HEK293T (cell line): ENCODE data around the gene ADGRG7.

Experiments used
- CTCF ChIA-PET: fragments of 350-600 bp; formaldehyde crosslinking; extraction: SDS; loops from one replicate; lab custom pipeline; 2021; ENCODE audit warnings: antibody characterized with exemption, inconsistent platforms; lab: Yijun Ruan, JAX
- POLR2A ChIA-PET: fragments of 350-600 bp; formaldehyde crosslinking; extraction: SDS; loops from one replicate; lab custom pipeline; 2020; ENCODE audit warnings: antibody characterized with exemption, inconsistent platforms; lab: Yijun Ruan, JAX
- DNase-seq: peaks from one replicate; pipeline ENCODE4 v3.0.0; 2012; ENCODE audit warnings: mixed read lengths; ENCODE audit errors: extremely low spot score
- ARNT ChIP-seq: fragments of 450-650 bp; IDR thresholded peaks from 2 replicates; pipeline ENCODE4 v1.6.1; 2017; ENCODE audit warnings: mild to moderate bottlenecking
- BHLHE40 ChIP-seq: fragments of 450-650 bp; IDR thresholded peaks from 2 replicates; pipeline ENCODE4 v1.6.1; 2016; ENCODE audit warnings: mild to moderate bottlenecking, moderate library complexity, borderline replicate concordance
- CTBP1 ChIP-seq: fragments of 450-650 bp; IDR thresholded peaks from 2 replicates; pipeline ENCODE4 v1.6.1; 2016; ENCODE audit warnings: borderline replicate concordance
- ELF4 ChIP-seq: fragments of 450-650 bp; IDR thresholded peaks from 2 replicates; pipeline ENCODE4 v1.6.1; 2017; ENCODE audit warnings: antibody characterized with exemption
- FOXA1 ChIP-seq: fragments of 450-650 bp; IDR thresholded peaks from 2 replicates; pipeline ENCODE4 v1.6.1; 2016; ENCODE audit warnings: mild to moderate bottlenecking
- FOXK2 ChIP-seq: fragments of 450-650 bp; IDR thresholded peaks from 2 replicates; pipeline ENCODE4 v1.6.1; 2016; ENCODE audit warnings: mild to moderate bottlenecking
- FOXM1 ChIP-seq: fragments of 450-650 bp; IDR thresholded peaks from 2 replicates; pipeline ENCODE4 v1.6.1; 2017; ENCODE audit warnings: mild to moderate bottlenecking, borderline replicate concordance
- HDGF ChIP-seq: fragments of 450-650 bp; IDR thresholded peaks from 2 replicates; pipeline ENCODE4 v1.6.1; 2017; ENCODE audit warnings: antibody characterized with exemption, borderline replicate concordance
- L3MBTL2 ChIP-seq: fragments of 450-650 bp; conservative IDR thresholded peaks from 2 replicates; pipeline ENCODE4 v1.6.1; 2016; ENCODE audit warnings: mild to moderate bottlenecking
- LEF1 ChIP-seq: fragments of 450-650 bp; IDR thresholded peaks from 2 replicates; pipeline ENCODE4 v1.6.1; 2017; ENCODE audit warnings: mild to moderate bottlenecking, borderline replicate concordance
- NFRKB ChIP-seq: fragments of 450-650 bp; IDR thresholded peaks from 2 replicates; pipeline ENCODE4 v1.6.1; 2016; ENCODE audit warnings: mild to moderate bottlenecking, moderate library complexity
- SP1 ChIP-seq: fragments of 450-650 bp; IDR thresholded peaks from 2 replicates; pipeline ENCODE4 v1.6.1; 2017
- SUZ12 ChIP-seq: fragments of 450-650 bp; IDR thresholded peaks from 2 replicates; pipeline ENCODE4 v1.6.1; 2016; ENCODE audit warnings: mild to moderate bottlenecking
- TARDBP ChIP-seq: fragments of 450-650 bp; IDR thresholded peaks from 2 replicates; pipeline ENCODE4 v1.6.1; 2016
- ZNF384 ChIP-seq: fragments of 450-650 bp; IDR thresholded peaks from 2 replicates; pipeline ENCODE4 v1.6.1; 2016
- TF ChIP-seq, protein P1 (sequence below): fragments of 450-650 bp; IDR thresholded peaks from 2 replicates; pipeline ENCODE4 v1.6.1; 2016

ADGRG7 gene, protein sequence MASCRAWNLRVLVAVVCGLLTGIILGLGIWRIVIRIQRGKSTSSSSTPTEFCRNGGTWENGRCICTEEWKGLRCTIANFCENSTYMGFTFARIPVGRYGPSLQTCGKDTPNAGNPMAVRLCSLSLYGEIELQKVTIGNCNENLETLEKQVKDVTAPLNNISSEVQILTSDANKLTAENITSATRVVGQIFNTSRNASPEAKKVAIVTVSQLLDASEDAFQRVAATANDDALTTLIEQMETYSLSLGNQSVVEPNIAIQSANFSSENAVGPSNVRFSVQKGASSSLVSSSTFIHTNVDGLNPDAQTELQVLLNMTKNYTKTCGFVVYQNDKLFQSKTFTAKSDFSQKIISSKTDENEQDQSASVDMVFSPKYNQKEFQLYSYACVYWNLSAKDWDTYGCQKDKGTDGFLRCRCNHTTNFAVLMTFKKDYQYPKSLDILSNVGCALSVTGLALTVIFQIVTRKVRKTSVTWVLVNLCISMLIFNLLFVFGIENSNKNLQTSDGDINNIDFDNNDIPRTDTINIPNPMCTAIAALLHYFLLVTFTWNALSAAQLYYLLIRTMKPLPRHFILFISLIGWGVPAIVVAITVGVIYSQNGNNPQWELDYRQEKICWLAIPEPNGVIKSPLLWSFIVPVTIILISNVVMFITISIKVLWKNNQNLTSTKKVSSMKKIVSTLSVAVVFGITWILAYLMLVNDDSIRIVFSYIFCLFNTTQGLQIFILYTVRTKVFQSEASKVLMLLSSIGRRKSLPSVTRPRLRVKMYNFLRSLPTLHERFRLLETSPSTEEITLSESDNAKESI

DNA sequence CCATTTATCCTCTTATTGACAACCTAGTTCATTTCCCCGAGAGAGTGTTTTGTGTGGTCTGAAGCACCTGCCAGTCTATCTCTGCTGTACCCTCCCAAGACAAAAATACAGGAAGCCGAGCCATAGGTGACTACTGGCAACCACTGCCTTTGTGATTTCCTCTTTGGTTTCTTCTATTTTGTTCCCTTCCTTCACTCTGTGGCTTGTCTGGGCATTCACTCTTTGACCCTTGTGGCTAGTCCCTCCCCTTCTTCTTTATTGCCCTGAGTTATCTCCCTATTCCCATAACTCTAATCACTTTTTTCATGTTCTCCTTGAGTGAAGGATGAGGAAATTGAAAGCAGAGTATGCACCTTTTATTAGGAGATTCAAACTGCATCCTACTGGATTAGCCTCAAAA is at the start of gene ADGRG7:
ADGRG7 (plus strand) TSS at position 297 of the 400 bp plus-strand sequence. CDS start 256 bp downstream, outside the sequence.
- DNase-seq = no peak
- ChIA-PET POLR2A (no interaction called here), CTCF (no interaction called here)
- TF ChIP-seq L3MBTL2 (no peak), SUZ12 (no peak), FOXM1 (no peak), HDGF (no peak), FOXK2 (no peak), BHLHE40 (no peak), NFRKB (no peak), SP1 (no peak), ARNT (no peak), CTBP1 (no peak), ELF4 (no peak), ZNF384 (no peak)
- TF ChIP-seq, protein P1, sequence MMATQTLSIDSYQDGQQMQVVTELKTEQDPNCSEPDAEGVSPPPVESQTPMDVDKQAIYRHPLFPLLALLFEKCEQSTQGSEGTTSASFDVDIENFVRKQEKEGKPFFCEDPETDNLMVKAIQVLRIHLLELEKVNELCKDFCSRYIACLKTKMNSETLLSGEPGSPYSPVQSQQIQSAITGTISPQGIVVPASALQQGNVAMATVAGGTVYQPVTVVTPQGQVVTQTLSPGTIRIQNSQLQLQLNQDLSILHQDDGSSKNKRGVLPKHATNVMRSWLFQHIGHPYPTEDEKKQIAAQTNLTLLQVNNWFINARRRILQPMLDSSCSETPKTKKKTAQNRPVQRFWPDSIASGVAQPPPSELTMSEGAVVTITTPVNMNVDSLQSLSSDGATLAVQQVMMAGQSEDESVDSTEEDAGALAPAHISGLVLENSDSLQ = no peak

DNA sequence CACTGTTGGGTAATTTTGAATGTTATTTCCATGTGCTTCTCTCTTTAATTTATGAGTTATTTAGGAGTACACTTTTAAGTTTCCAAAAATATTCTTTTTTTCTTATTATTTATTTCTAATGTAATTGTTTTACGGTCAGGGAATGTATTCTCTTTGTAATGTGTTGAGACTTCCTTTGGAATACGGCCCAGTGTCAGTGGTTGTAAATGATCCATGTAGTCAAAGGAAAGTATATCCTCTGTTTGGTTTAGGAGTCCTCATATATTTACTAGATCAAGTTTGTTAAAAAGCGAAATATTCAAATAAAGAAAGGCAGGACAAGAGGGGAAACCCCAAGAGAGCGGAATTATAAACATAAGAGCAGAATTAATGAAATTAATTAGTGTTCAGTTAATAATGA is 49.0 kb upstream of the ADGRG7 start:
- TF ChIP-seq CTBP1 (no peak), HDGF (no peak), TARDBP (no peak), FOXA1 (no peak), NFRKB (no peak), ELF4 (no peak), ZNF384 (no peak), FOXM1 (no peak), L3MBTL2 (no peak), ARNT (no peak), BHLHE40 (no peak), FOXK2 (no peak), LEF1 (no peak), SP1 (no peak), SUZ12 (no peak)
- TF ChIP-seq, protein P1 = no peak
- POLR2A ChIA-PET = interaction anchor here (1.3 kb wide), 1 partner anchor 68 kb away, joined by 3 read pairs; the partner anchor contains the start of gene TMEM45A
- CTCF ChIA-PET = no interaction called here
- no peak for DNase-seq

DNA sequence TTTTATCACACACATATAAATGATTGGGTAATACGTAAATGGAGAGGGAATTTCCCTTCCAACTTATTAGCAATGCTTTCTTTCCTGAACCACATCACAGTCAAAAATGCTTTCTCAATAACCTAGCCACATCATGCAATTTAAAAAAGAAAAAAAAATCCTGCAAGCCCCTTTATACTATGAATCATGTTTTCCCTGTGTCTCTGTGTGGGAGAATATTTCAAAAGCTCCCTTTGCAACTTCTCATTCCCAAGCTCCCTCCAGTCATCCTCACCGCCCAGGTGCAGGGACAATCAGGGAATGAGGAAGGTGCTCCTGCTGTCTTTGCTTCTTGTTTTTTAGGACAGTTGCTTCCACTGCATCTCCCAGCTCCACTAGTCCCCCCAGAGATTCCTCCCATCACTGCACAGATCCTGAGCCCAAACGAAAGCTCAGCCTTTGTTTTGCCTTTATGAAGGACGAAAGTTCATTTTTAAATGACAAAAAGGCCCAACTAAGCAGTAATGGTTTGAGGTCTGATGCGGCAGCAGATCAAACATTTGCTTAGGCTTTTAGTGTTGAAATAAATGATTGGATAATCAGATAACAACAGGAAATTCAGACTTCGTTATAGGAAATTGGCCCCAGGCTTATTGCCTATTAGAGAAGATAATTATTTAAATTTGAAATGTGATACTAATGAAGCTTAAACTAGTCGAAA is 47.8 kb upstream of the ADGRG7 start:
- no peak for TF ChIP-seq BHLHE40
- no peak for TF ChIP-seq NFRKB
- no peak for TF ChIP-seq TARDBP
- TF ChIP-seq ELF4 = no peak
- TF ChIP-seq CTBP1 = no peak
- no peak for TF ChIP-seq ARNT
- no peak for TF ChIP-seq L3MBTL2
- TF ChIP-seq SP1 = no peak
- TF ChIP-seq LEF1 = no peak
- no peak for TF ChIP-seq HDGF
- TF ChIP-seq FOXM1 = no peak
- no peak for TF ChIP-seq ZNF384
- TF ChIP-seq, protein P1 = no peak
- TF ChIP-seq FOXA1 = no peak
- TF ChIP-seq FOXK2 = no peak
- no peak for TF ChIP-seq SUZ12
- ChIA-PET CTCF (interaction anchor here (0.6 kb wide), 1 partner anchor 80 kb away, joined by 4 read pairs; no protein-coding TSS in a partner anchor), POLR2A (no interaction called here)
- DNase-seq = no peak

DNA sequence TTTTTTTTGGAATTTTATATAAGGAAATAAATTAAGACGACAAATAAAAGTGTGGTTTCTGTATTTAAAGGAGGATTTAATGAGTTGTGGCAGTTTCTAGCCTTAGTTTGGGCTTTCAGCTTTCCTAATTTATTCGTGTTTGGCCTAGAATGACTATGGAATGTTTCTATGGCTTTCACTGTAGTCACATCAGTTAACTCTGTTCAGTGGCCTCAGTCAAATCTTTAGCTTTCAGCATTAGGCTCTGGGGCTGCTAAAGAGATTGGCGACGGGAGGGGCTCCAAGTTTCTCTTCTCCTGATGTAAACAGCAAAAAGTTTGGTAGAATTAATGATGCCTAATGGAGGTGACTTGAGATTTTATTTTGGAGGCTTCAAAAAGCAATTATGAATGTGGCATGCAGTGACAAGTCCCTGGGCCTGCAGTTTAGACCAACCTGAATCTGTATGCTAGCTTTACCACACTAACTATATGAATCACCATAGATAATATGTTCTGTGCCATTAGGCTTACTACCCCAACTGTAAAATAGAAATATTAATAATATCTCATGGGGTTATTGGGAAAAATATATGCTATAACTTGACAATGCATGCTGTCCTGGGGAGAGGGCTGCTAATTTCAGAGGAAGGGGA is 47.1 kb upstream of the ADGRG7 start:
- ChIA-PET CTCF (interaction anchor here (0.6 kb wide), 1 partner anchor 79 kb away, joined by 4 read pairs; no protein-coding TSS in a partner anchor), POLR2A (no interaction called here)
- no peak for TF ChIP-seq ZNF384
- no peak for TF ChIP-seq ELF4
- TF ChIP-seq NFRKB = no peak
- TF ChIP-seq CTBP1 = no peak
- no peak for TF ChIP-seq SP1
- TF ChIP-seq LEF1 = no peak
- TF ChIP-seq TARDBP = no peak
- TF ChIP-seq, protein P1 = no peak
- no peak for TF ChIP-seq ARNT
- TF ChIP-seq BHLHE40 = no peak
- no peak for TF ChIP-seq FOXK2
- DNase-seq = no peak
